Transverse colon (tissue), 4 donors: Measurements from ENCODE around the gene AURKAIP1.

Experiments
- CTCF ChIP-seq, 5 experiments: fragments of 200-600 bp in 3 of 5; fragments of 450-650 bp in 2 of 5; sonication (generic) in 3 of 5; IDR thresholded peaks; 1 replicate in 2 of 5; 2 replicates in 3 of 5; pipeline ENCODE4 v1.5.1; 2016 to 2017; ENCODE audit warnings: antibody characterized with exemption in 5 of 5, inconsistent platforms in 3 of 5, mild to moderate bottlenecking in 2 of 5, moderate library complexity in 1 of 5
- EP300 ChIP-seq: sonication (generic); formaldehyde crosslinking; IDR thresholded peaks from one replicate; pipeline ENCODE4 v1.6.1; 2017; ENCODE audit warnings: antibody characterized with exemption, low read depth
- POLR2AphosphoS5 ChIP-seq, 3 donors: sonication (generic); formaldehyde crosslinking; IDR thresholded peaks; one replicate each; pipeline ENCODE4 v1.6.1; 2016; ENCODE audit warnings: antibody characterized with exemption in 3 of 3

DNA sequence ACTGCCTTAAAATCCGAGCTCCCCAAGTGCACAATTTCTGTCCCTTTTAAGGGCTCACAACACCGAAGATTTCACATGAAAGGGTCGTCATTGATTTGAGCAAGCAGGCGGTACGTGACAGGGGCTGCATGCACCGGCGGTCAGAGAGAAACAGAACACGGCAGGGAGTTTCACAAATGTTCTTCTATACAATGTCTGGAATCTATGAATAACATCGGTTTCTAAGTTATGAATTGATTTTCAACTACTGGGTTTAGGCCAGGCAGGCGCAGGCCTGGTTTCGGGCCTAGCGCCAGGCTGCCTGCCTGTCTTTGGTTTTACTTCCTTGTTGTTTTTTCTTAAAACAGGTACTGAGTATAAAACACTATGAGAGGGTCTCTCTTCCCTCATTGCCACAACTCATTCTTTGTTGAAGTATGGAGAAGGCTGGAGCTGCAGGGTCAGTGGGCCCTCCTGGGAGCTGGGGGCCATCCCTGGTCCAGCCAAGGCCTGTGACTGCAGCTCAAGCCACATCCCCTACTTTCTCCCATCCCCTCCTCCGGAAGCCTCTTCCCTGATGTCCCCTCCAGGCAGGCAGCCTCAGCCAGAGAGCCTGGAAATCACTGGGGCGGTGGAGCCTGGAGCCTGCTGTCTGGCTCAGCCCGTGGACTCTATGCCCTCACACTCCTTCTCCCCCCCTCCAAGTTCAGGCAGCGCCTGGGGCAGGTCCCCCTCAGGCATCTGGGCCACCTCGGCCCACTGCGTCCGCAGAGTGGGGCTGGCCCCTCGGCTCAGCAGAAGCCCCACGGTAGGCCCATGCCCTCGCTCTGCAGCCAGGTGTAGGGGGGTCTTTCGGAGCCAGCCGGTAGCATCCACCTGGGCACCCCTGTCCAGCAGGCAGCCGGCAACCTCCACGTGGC, 43.7 kb upstream of the AURKAIP1 start:
- TF ChIP-seq CTCF (IDR thresholded peaks at IDR 0.05) (no peak), POLR2AphosphoS5 (IDR thresholded peaks at IDR 0.05) (no peak), EP300 (no peak)
